Measurements from ENCODE around the gene TMED1.
A peak's percentile ranks its signal among the peaks of the same experiment; 100 is the strongest.

The TMED1 gene

GRCh38 chr19:10808937-10809649, 26.9 kb downstream of the TMED1 start:
- DNase-seq, result peak in 1 of 2 donors; percentile 12

GRCh38 chr19:10805758-10806247, 30.2 kb downstream of the TMED1 start:
- DNase-seq, result no peak

DNA sequence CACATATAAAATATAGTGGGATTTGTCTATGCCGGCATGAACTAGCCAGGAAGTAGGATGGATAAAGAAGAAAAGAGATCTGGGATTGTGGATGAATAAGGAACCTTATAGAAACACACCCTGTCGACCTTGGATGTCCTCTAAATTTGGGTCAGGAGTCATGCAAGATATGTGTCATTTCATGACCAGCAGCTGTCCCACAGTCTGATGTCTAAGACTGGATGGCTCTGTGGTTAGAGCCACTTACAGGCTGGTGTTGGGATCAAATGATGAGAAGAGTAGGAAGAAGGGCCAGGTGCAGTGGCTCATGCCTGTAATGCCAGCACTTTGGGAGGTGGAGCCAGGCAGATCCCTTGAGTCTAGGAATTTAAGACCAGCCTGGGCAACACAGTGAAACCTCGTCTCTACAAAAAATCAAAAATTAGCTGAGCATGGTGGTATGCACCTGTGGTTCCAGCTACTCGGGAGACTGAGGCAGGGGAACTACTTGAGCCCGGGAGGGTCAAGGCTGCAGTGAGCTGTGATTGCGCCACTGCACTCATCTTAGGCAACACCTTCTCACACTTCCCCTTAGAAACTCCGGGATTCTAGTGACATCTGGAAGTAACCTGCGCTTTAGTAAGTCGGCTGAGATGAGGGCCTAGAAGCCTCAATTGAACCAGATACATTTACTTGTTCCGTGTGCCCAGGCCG, 30.8 kb downstream of the TMED1 start:
- DNase-seq, result no peak

GRCh38 chr19:10803252-10803651, 32.8 kb downstream of the TMED1 start:
- no peak for DNase-seq

GRCh38 chr19:10802479-10802878, 33.5 kb downstream of the TMED1 start:
- no peak for DNase-seq

- no peak for DNase-seq
Measured at GRCh38 chr19:10800488-10800887, 35.5 kb downstream of the TMED1 start.

DNA sequence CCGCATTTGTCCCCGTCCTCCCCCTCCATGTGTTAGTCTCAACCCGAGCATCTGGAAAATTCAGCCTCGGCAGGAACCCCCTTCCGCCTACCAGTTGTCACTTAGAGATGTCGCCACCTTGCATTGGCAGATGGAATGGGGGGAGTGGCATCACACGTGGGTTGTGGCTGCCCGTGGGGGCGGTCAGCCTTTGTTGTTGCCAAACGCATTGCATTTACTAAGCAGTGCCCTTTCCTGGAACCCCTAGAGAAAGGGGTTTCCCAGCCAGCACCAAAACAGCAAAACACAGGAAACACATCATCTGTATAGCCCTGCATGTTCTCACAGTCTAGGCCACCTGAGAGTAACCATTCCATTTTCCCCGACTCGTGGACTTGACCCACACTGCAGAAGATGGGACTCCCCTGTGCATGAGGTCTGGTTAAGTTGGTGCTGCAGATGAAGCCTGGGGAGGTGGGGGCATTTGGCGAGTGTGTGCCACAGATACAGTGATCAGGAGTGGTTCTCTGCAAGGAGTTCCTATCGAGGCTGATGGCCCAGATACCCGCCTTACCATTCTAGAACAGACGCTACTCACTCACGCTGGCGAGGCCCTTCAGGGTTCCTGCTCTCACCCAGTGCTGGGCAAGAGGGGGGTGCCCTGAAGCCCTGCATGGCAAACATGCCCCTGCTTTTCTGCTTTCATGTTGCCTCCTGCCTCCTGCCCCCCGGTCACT, 38.3 kb downstream of the TMED1 start:
- DNase-seq, result peak; percentile 70 to 73

DNA sequence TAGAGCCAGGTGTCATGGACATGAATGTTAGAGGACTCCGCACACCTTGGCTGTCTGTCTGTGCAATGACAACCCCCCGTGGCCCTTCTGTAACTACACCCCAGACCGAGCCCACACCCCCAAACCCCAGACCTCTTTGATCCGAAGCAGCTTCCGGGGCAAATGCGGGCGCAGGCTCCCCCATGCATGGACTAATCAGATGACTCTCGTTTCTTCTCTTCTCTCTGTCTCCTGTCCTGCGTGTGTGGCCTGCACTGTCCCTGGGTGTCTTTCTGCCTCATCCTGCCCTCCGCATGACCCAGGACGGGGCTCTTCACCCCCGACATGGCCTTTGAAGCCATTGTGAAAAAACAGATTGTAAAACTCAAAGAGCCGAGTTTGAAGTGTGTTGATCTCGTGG, 38.9 kb downstream of the TMED1 start:
- peak in 1 of 2 donors; percentile 14 for DNase-seq

DNA sequence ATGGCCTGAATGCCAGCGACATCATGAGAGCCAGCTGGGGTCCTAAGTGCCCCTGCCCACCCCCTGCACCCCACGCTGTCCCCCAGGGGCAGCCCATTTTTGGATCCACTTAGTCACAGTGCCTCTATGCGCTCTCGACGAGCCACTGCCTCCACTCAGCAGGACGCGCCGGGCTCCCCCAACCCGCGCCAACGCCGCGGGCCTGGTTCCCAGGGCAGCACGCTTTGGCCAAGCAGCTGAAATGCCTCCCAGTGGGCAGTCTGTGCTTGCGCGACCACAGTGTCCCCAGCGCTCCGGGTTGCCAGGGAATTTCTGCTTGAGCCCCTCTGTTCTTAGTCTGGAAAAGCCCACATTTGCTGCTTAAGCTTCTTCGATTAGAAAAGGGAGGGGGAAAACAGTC, 39.4 kb downstream of the TMED1 start:
- no peak for DNase-seq

DNA sequence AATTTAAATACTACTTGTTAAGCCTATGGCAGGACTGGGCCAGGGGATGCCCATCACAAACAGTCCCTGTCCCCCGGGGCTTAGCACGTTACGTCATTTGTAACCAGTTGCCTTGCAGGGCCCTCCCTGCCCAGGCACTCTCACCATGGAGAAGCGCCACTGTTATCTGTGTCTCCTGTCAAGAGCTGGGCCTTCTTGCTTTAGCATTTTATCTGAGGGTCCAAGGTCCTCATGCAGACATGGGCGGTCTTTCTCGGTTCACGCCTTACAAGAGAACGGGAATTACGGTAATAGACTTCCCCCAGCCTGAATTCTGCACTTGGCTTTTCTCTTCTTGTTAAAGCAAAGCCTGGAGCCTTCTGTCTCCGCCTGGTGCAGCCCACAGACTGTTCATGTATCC, 46.1 kb downstream of the TMED1 start:
- no peak for DNase-seq

DNA sequence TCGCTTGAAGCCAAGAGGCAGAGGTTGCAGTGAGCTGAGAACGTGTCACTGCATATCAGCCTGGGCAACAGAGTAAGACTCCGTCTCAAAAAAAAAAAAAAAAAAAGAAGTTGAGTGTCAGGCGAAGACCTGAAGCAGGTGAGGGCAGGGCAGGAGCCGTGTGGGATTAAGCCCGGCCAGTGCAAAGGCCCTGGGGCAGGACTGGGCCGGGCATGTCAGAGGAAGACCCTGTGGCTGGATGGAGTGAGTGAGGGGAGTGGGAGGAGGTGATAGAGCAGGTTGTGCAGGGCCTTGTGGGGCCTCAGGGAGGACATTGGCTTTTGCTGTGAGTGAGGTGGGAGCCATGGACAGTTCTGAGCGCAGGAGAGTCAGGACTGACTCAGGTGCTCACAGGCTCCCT, 47.9 kb downstream of the TMED1 start:
- DNase-seq, result no peak

- DNase-seq, result no peak
Measured at GRCh38 chr19:10784257-10784656, 51.8 kb downstream of the TMED1 start.

DNA sequence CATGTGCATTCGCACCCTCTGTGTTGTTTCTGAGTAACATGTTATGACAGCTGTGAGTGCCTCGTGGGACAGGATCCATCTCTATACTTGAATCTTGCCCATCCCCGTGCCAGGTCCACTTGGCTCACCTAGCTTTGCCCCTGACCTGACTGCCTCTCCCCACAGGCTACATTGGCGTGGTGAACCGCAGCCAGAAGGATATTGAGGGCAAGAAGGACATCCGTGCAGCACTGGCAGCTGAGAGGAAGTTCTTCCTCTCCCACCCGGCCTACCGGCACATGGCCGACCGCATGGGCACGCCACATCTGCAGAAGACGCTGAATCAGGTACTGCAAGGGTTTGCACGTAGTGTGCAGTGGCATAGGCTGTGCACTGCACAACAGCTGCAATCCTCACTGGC, 53.2 kb downstream of the TMED1 start:
- DNase-seq, result no peak
